Mesenchymal stem cell (in vitro differentiated cells and primary cell): ENCODE data around the gene GAK.

Source experiments
- DNase-seq: peaks from one replicate; pipeline ENCODE4 v3.0.0-alpha.2; 2013
- H2AFZ ChIP-seq: one replicate; pipeline ENCODE4 v1.6.1; 2013; ENCODE audit warnings: low read depth, mild to moderate bottlenecking, control low read depth, inconsistent platforms, low read length, moderate library complexity
- H2AK5ac ChIP-seq: 2 replicates; pipeline ENCODE4 v1.6.1; 2013; ENCODE audit warnings: low read length, moderate library complexity, mild to moderate bottlenecking, inconsistent platforms; ENCODE audit not compliant: severe bottlenecking
- H2BK120ac ChIP-seq: one replicate; pipeline ENCODE4 v1.6.1; 2013; ENCODE audit warnings: low read depth, mild to moderate bottlenecking, inconsistent platforms, low read length, moderate library complexity
- H2BK12ac ChIP-seq, 2 experiments: one replicate each; pipeline ENCODE4 v1.6.1; 2013; ENCODE audit warnings: inconsistent platforms in 2 of 2, low read length in 2 of 2, mild to moderate bottlenecking in 2 of 2, moderate library complexity in 2 of 2, control low read depth in 1 of 2
- H2BK15ac ChIP-seq: one replicate; pipeline ENCODE4 v1.6.1; 2013; ENCODE audit warnings: mild to moderate bottlenecking, low read depth, inconsistent platforms; ENCODE audit not compliant: poor library complexity, severe bottlenecking
- H2BK5ac ChIP-seq: 2 replicates; pipeline ENCODE4 v1.6.1; 2013; ENCODE audit warnings: low read depth, mild to moderate bottlenecking, low read length, control low read depth, inconsistent platforms; ENCODE audit not compliant: poor library complexity, severe bottlenecking
- H3K14ac ChIP-seq, 2 experiments: one replicate each; pipeline ENCODE4 v1.6.1; 2013; ENCODE audit warnings: inconsistent platforms in 2 of 2, low read length in 2 of 2, control low read depth in 1 of 2, mild to moderate bottlenecking in 1 of 2, moderate library complexity in 1 of 2
- H3K18ac ChIP-seq, 2 experiments: one replicate each; pipeline ENCODE4 v1.6.1; 2013; ENCODE audit warnings: inconsistent platforms in 2 of 2, low read length in 2 of 2, control low read depth in 1 of 2, low read depth in 1 of 2, mild to moderate bottlenecking in 1 of 2
- H3K23ac ChIP-seq, 2 experiments: one replicate each; pipeline ENCODE4 v1.6.1; 2013; ENCODE audit warnings: inconsistent platforms in 2 of 2, low read length in 2 of 2, mild to moderate bottlenecking in 2 of 2, moderate library complexity in 2 of 2, control low read depth in 1 of 2
- H3K27ac ChIP-seq: 2 replicates; pipeline ENCODE4 v1.5.1; 2013; ENCODE audit warnings: mild to moderate bottlenecking, moderate library complexity, low read length, control low read depth, inconsistent platforms; ENCODE audit not compliant: poor library complexity, severe bottlenecking
- H3K27me3 ChIP-seq, 2 experiments: 2 replicates each; pipeline versions ENCODE4 v1.6.1 to v1.7.0; 2013; ENCODE audit warnings: low read length in 2 of 2, mild to moderate bottlenecking in 2 of 2, moderate library complexity in 2 of 2, control low read depth in 1 of 2, inconsistent platforms in 1 of 2; ENCODE audit not compliant: control insufficient read depth in 1 of 2, insufficient read depth in 1 of 2
- H3K36me3 ChIP-seq, 2 experiments: 2 replicates each; pipeline versions ENCODE4 v1.6.1 to v1.7.0; 2013; ENCODE audit warnings: low read length in 2 of 2, control low read depth in 1 of 2, inconsistent platforms in 1 of 2, low read depth in 1 of 2, mild to moderate bottlenecking in 1 of 2; ENCODE audit not compliant: insufficient read depth in 2 of 2, control insufficient read depth in 1 of 2
- H3K4ac ChIP-seq, 2 experiments: one replicate each; pipeline ENCODE4 v1.6.1; 2013; ENCODE audit warnings: inconsistent platforms in 2 of 2, low read length in 2 of 2, mild to moderate bottlenecking in 2 of 2, moderate library complexity in 2 of 2, control low read depth in 1 of 2, low read depth in 1 of 2
- H3K4me1 ChIP-seq: 2 replicates; pipeline ENCODE4 v1.6.1; 2013; ENCODE audit warnings: low read depth, low read length, control low read depth; ENCODE audit not compliant: control insufficient read depth, insufficient read depth
- H3K4me2 ChIP-seq: 2 replicates; pipeline ENCODE4 v1.6.1; 2013; ENCODE audit warnings: low read length, mild to moderate bottlenecking, inconsistent platforms; ENCODE audit not compliant: poor library complexity, severe bottlenecking
- H3K4me3 ChIP-seq, 2 experiments: 2 replicates each; pipeline versions ENCODE4 v1.5.1 to v1.7.0; 2013; ENCODE audit warnings: low read length in 2 of 2, mild to moderate bottlenecking in 2 of 2, control low read depth in 1 of 2, low read depth in 1 of 2; ENCODE audit not compliant: insufficient read depth in 1 of 2
- H3K79me1 ChIP-seq: replicated peaks from 2 replicates; pipeline ENCODE4 v1.6.1; 2013; ENCODE audit warnings: mild to moderate bottlenecking, control low read depth, low read length, inconsistent platforms; ENCODE audit not compliant: poor library complexity, severe bottlenecking
- H3K9ac ChIP-seq: 2 replicates; pipeline ENCODE4 v1.7.0; 2013; ENCODE audit warnings: mild to moderate bottlenecking, low read length, moderate library complexity
- H3K9me3 ChIP-seq: 2 replicates; pipeline ENCODE4 v1.7.0; 2013; ENCODE audit warnings: mild to moderate bottlenecking, low read length; ENCODE audit not compliant: control insufficient read depth
- H4K8ac ChIP-seq: one replicate; pipeline ENCODE4 v1.6.1; 2013; ENCODE audit warnings: inconsistent platforms, mild to moderate bottlenecking, low read length, moderate library complexity
- H4K91ac ChIP-seq: one replicate; pipeline ENCODE4 v1.6.1; 2013; ENCODE audit warnings: mild to moderate bottlenecking, low read length, inconsistent platforms
- WGBS: methylation state at CpG from one replicate; pipeline ENCODE4 v1.1.7; 2013; ENCODE audit warnings: mixed read lengths; 5-methylcytosine and 5-hydroxymethylcytosine counted together

The GAK gene

GRCh38 chr4:836003-836511, 96.1 kb downstream of the GAK start:
- Histone ChIP-seq H3K9ac (no peak overlapping the region), H3K4ac (no peak overlapping the region), H3K36me3 (peaks cover 0 to 3% of the 10 kb centered on the region in 2 experiments), H3K27me3 (peaks cover 15 to 29% of the 10 kb centered on the region in 2 experiments), H3K4me3 (no peak overlapping the region), H2BK5ac (no peak overlapping the region), H4K91ac (no peak overlapping the region), H4K8ac (no peak overlapping the region), H3K9me3 (peaks cover 17% of the 10 kb centered on the region), H2BK120ac (no peak overlapping the region), H3K18ac (no peak overlapping the region), H2BK12ac (no peak overlapping the region), H2AK5ac (no peak overlapping the region), H3K23ac (no peak overlapping the region), H3K79me1 (no peaks in the 10 kb centered on the region), H3K4me2 (no peak overlapping the region), H3K27ac (no peak overlapping the region), H2AFZ (no peak overlapping the region), H2BK15ac (no peak overlapping the region), H3K4me1 (peaks cover 2% of the 10 kb centered on the region), H3K14ac (peak overlapping the region in 1 of 2 experiments; percentile 41)
- DNase-seq: no peak
- WGBS: 96% methylated on average over 29 of the region's 32 CpGs

- WGBS: 93% methylated on average over 46 of the region's 46 CpGs
- H3K23ac ChIP-seq: no peak overlapping the region
Observed at GRCh38 chr4:835148-836002, 96.7 kb downstream of the GAK start.

GRCh38 chr4:834368-835147, 97.6 kb downstream of the GAK start:
- no peak overlapping the region for H3K4me2 ChIP-seq
- no peak overlapping the region for H3K9ac ChIP-seq
- no peak overlapping the region for H2BK120ac ChIP-seq
- H2AK5ac ChIP-seq: no peak overlapping the region
- no peak overlapping the region for H4K91ac ChIP-seq
- H3K27me3 ChIP-seq: peaks cover 27 to 44% of the 10 kb centered on the region in 2 experiments
- no peak overlapping the region for H4K8ac ChIP-seq
- no peaks in the 10 kb centered on the region for H3K79me1 ChIP-seq
- no peak overlapping the region for H3K4me3 ChIP-seq
- H3K36me3 ChIP-seq: peaks cover 0 to 3% of the 10 kb centered on the region in 2 experiments
- H3K14ac ChIP-seq: no peak overlapping the region
- H3K27ac ChIP-seq: no peak overlapping the region
- peaks cover 17% of the 10 kb centered on the region for H3K9me3 ChIP-seq
- no peak overlapping the region for H3K4ac ChIP-seq
- H3K4me1 ChIP-seq: peaks cover 5% of the 10 kb centered on the region
- no peak overlapping the region for H2AFZ ChIP-seq
- H3K23ac ChIP-seq: no peak overlapping the region
- no peak overlapping the region for H2BK12ac ChIP-seq
- H2BK15ac ChIP-seq: no peak overlapping the region
- DNase-seq: no peak
- WGBS: 91% methylated on average over 24 of the region's 29 CpGs
- no peak overlapping the region for H2BK5ac ChIP-seq
- no peak overlapping the region for H3K18ac ChIP-seq

More at GRCh38 chr4:835148-836002, 96.7 kb downstream of the GAK start:
- Histone ChIP-seq H2BK12ac (no peak overlapping the region), H2AK5ac (no peak overlapping the region), H3K36me3 (peaks cover 0 to 3% of the 10 kb centered on the region in 2 experiments), H2BK15ac (no peak overlapping the region), H3K4ac (no peak overlapping the region), H3K27me3 (peaks cover 19 to 36% of the 10 kb centered on the region in 2 experiments), H3K27ac (no peak overlapping the region), H2AFZ (no peak overlapping the region), H3K9me3 (peaks cover 17% of the 10 kb centered on the region), H4K91ac (no peak overlapping the region), H3K9ac (no peak overlapping the region), H3K4me1 (peaks cover 2% of the 10 kb centered on the region), H2BK5ac (no peak overlapping the region), H4K8ac (no peak overlapping the region), H3K4me2 (no peak overlapping the region), H3K79me1 (no peaks in the 10 kb centered on the region), H3K14ac (no peak overlapping the region), H3K18ac (no peak overlapping the region), H2BK120ac (no peak overlapping the region), H3K4me3 (no peak overlapping the region)
- no peak for DNase-seq
